Suprapubic skin (tissue), 4 donors: ENCODE measurements around the gene ADGRD1.

Experiments
- EP300 ChIP-seq: sonication (generic); formaldehyde crosslinking; IDR thresholded peaks from one replicate; pipeline ENCODE4 v1.6.1; 2017; ENCODE audit warnings: antibody characterized with exemption
- POLR2A ChIP-seq, 2 donors: fragments of 450-650 bp; IDR thresholded peaks; one replicate each; pipeline ENCODE4 v1.6.1; 2017; ENCODE audit warnings: antibody characterized with exemption in 2 of 2, mild to moderate bottlenecking in 2 of 2, moderate library complexity in 2 of 2
- POLR2AphosphoS5 ChIP-seq, 3 donors: sonication (generic); formaldehyde crosslinking; IDR thresholded peaks; one replicate each; pipeline ENCODE4 v1.6.1; 2017; ENCODE audit warnings: antibody characterized with exemption in 3 of 3
- TF ChIP-seq, protein P1 (sequence below), 2 donors: fragments of 200-600 bp in 1 of 2; fragments of 450-650 bp in 1 of 2; sonication (generic) in 1 of 2; IDR thresholded peaks; one replicate each; pipeline ENCODE4 v1.5.1; 2016 to 2019; ENCODE audit warnings: antibody characterized with exemption in 2 of 2, mild to moderate bottlenecking in 1 of 2, moderate library complexity in 1 of 2

DNA sequence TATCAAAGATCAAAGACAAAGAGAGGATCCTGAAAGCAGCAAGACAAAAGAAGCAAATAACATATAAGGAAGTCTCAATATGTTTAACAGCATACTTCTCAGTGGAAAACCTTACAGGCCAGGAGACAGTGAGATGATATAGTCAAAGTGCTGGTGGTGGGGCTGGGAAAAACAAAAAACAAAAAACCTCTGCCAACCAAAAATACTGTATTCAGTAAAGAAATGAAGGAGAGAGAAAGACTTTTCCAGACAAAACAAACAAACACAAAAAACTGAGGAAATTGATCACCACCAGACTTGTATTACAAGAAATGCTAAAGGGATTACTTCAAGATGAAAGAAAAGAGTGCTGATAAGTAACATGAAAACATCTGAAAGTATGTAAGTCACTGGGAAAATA lies 221.2 kb downstream of the ADGRD1 start:
- TF ChIP-seq, protein P1, sequence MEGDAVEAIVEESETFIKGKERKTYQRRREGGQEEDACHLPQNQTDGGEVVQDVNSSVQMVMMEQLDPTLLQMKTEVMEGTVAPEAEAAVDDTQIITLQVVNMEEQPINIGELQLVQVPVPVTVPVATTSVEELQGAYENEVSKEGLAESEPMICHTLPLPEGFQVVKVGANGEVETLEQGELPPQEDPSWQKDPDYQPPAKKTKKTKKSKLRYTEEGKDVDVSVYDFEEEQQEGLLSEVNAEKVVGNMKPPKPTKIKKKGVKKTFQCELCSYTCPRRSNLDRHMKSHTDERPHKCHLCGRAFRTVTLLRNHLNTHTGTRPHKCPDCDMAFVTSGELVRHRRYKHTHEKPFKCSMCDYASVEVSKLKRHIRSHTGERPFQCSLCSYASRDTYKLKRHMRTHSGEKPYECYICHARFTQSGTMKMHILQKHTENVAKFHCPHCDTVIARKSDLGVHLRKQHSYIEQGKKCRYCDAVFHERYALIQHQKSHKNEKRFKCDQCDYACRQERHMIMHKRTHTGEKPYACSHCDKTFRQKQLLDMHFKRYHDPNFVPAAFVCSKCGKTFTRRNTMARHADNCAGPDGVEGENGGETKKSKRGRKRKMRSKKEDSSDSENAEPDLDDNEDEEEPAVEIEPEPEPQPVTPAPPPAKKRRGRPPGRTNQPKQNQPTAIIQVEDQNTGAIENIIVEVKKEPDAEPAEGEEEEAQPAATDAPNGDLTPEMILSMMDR (IDR thresholded peaks at IDR 0.05), result no peak
- TF ChIP-seq POLR2AphosphoS5 (IDR thresholded peaks at IDR 0.05) (no peak), POLR2A (IDR thresholded peaks at IDR 0.05) (no peak), EP300 (no peak)
